Measurements from ENCODE around the gene TOR4A. TPM values are rescaled to one million over a fixed set of nuclear protein-coding genes. Genes with fewer than 3 reads are reported as not detected.
"Not testable (repeated sequence)": the region's sequence is repeated elsewhere in the genome, so short reads cannot be mapped to it uniquely, and the experiment has no call there.

Gene TOR4A
- total RNA-seq, 2 donors from 2014 or later = 6.2 to 9.4 TPM

GRCh38 chr9:137319011-137319738, 41.6 kb downstream of the TOR4A start:
- ATAC-seq (peak; percentile 68), DNase-seq (peak; percentile 77)
- intact Hi-C loops (cut with DNase I) = no loop called here

GRCh38 chr9:137319739-137320551, 42.4 kb downstream of the TOR4A start:
- no peak for ATAC-seq
- intact Hi-C loops (cut with DNase I) = no loop called here
- peak; percentile 17 for DNase-seq

GRCh38 chr9:137320555-137321384, 43.2 kb downstream of the TOR4A start:
- ATAC-seq (peak in 1 of 2 donors; percentile 28), DNase-seq (peak; percentile 40)
- intact Hi-C loops (cut with DNase I) = no loop called here

- no peak for ATAC-seq
- DNase-seq = no peak
Observed at GRCh38 chr9:137321726-137322361, 44.3 kb downstream of the TOR4A start.

GRCh38 chr9:137323531-137324331, 46.2 kb downstream of the TOR4A start:
- ATAC-seq (no peak), DNase-seq (no peak)
- intact Hi-C loops (cut with DNase I) = no loop called here

More at GRCh38 chr9:137321726-137322361, 44.3 kb downstream of the TOR4A start:
- intact Hi-C loops (cut with DNase I) = no loop called here

- intact Hi-C loops (cut with DNase I) = no loop called here
- ATAC-seq = no peak
- no peak for DNase-seq
Observed at GRCh38 chr9:137325124-137325523, 47.6 kb downstream of the TOR4A start.

- ATAC-seq (no peak), DNase-seq (no peak)
- intact Hi-C loops (cut with DNase I) = no loop called here
Observed at GRCh38 chr9:137325799-137326198, 48.3 kb downstream of the TOR4A start.

- DNase-seq (no peak), ATAC-seq (no peak)
- intact Hi-C loops (cut with DNase I) = no loop called here
Observed at GRCh38 chr9:137326445-137327065, 49.0 kb downstream of the TOR4A start.

GRCh38 chr9:137327641-137328550, 50.4 kb downstream of the TOR4A start:
- ATAC-seq; DNase-seq; intact Hi-C loops (cut with DNase I): not testable (repeated sequence)

- DNase-seq, ATAC-seq: not testable (repeated sequence)
Observed at GRCh38 chr9:137329590-137329989, 52.1 kb downstream of the TOR4A start.

GRCh38 chr9:137330689-137331088, 53.2 kb downstream of the TOR4A start:
- intact Hi-C loops (cut with DNase I) = no loop called here
- DNase-seq = no peak
- no peak for ATAC-seq

More at GRCh38 chr9:137329590-137329989, 52.1 kb downstream of the TOR4A start:
- intact Hi-C loops (cut with DNase I) = not testable (repeated sequence)

GRCh38 chr9:137331929-137332328, 54.4 kb downstream of the TOR4A start:
- ATAC-seq (no peak), DNase-seq (no peak)
- intact Hi-C loops (cut with DNase I) = no loop called here

Other genes with a start within 250 kb of the TOR4A start
- 10 to 100 TPM; 30.0 to 33.2 TPM for gene ABCA2, start 249.5 kb upstream of the TOR4A start, total RNA-seq
- under 1 TPM; 0.24 to 0.35 TPM for gene FUT7, start 245.6 kb upstream of the TOR4A start, total RNA-seq
- 10 to 100 TPM; 75.4 to 87.3 TPM for gene NPDC1, start 231.5 kb upstream of the TOR4A start, total RNA-seq
- 1 to 10 TPM in 1 of 2 donors, under 1 TPM in 1; 0.60 to 2.2 TPM for gene ENTPD2, start 223.7 kb upstream of the TOR4A start, total RNA-seq
- gene SAPCD2, start 207.2 kb upstream of the TOR4A start, total RNA-seq = under 1 TPM; 0.39 to 0.44 TPM
- 10 to 100 TPM; 13.5 to 14.0 TPM for gene UAP1L1, start 200.2 kb upstream of the TOR4A start, total RNA-seq
- gene MAN1B1, start 190.7 kb upstream of the TOR4A start, total RNA-seq = 10 to 100 TPM; 21.9 to 28.8 TPM
- gene DPP7, start 163.0 kb upstream of the TOR4A start, total RNA-seq = 100 to 1,000 TPM; 176 to 198 TPM
- not detected for gene GRIN1, start 138.6 kb upstream of the TOR4A start, total RNA-seq
- not detected for gene LRRC26, start 107.7 kb upstream of the TOR4A start, total RNA-seq
- not detected for gene TMEM210, start 105.7 kb upstream of the TOR4A start, total RNA-seq
- gene ANAPC2, start 89.2 kb upstream of the TOR4A start, total RNA-seq = 10 to 100 TPM; 31.2 to 32.5 TPM
- gene SSNA1, start 89.0 kb upstream of the TOR4A start, total RNA-seq = 10 to 100 TPM; 53.1 to 55.1 TPM
- gene TPRN, start 77.0 kb upstream of the TOR4A start, total RNA-seq = 10 to 100 TPM in 1 of 2 donors, 1 to 10 TPM in 1; 7.6 to 11.4 TPM
- gene TMEM203, start 72.1 kb upstream of the TOR4A start, total RNA-seq = 10 to 100 TPM; 32.9 to 34.5 TPM
- 1 to 10 TPM; 5.9 to 6.5 TPM for gene NDOR1, start 72.0 kb upstream of the TOR4A start, total RNA-seq
- 10 to 100 TPM; 15.6 to 18.1 TPM for gene RNF208, start 55.5 kb upstream of the TOR4A start, total RNA-seq
- gene CYSRT1, start 52.6 kb upstream of the TOR4A start, total RNA-seq = under 1 TPM in 1 of 2 donors, not detected in 1; 0.62 TPM
- gene RNF224, start 50.2 kb upstream of the TOR4A start, total RNA-seq = not detected
- gene SLC34A3, start 46.8 kb upstream of the TOR4A start, total RNA-seq = not detected
- 100 to 1,000 TPM; 324 to 437 TPM for gene TUBB4B, start 36.4 kb upstream of the TOR4A start, total RNA-seq
- gene STPG3, start 26.4 kb upstream of the TOR4A start, total RNA-seq = under 1 TPM in 1 of 2 donors, not detected in 1; 0.59 TPM
- gene NELFB, start 22.4 kb upstream of the TOR4A start, total RNA-seq = 10 to 100 TPM; 35.1 to 38.1 TPM
- 10 to 100 TPM in 1 of 2 donors, 1 to 10 TPM in 1; 4.9 to 11.5 TPM for gene NRARP, start 24.5 kb downstream of the TOR4A start, total RNA-seq
- 10 to 100 TPM in 1 of 2 donors, 1 to 10 TPM in 1; 8.0 to 11.7 TPM for gene EXD3, start 145.4 kb downstream of the TOR4A start, total RNA-seq
- 1 to 10 TPM; 2.5 to 5.3 TPM for gene NOXA1, start 145.7 kb downstream of the TOR4A start, total RNA-seq
- not detected for gene ENTPD8, start 163.6 kb downstream of the TOR4A start, total RNA-seq
- gene NSMF, start 181.6 kb downstream of the TOR4A start, total RNA-seq = 10 to 100 TPM; 20.5 to 25.1 TPM

Data from left cardiac atrium (tissue), 4 donors.